ENCODE results near the gene EEFSEC.
A peak's percentile ranks its signal among the peaks of the same experiment; 100 is the strongest.

The EEFSEC gene

DNA sequence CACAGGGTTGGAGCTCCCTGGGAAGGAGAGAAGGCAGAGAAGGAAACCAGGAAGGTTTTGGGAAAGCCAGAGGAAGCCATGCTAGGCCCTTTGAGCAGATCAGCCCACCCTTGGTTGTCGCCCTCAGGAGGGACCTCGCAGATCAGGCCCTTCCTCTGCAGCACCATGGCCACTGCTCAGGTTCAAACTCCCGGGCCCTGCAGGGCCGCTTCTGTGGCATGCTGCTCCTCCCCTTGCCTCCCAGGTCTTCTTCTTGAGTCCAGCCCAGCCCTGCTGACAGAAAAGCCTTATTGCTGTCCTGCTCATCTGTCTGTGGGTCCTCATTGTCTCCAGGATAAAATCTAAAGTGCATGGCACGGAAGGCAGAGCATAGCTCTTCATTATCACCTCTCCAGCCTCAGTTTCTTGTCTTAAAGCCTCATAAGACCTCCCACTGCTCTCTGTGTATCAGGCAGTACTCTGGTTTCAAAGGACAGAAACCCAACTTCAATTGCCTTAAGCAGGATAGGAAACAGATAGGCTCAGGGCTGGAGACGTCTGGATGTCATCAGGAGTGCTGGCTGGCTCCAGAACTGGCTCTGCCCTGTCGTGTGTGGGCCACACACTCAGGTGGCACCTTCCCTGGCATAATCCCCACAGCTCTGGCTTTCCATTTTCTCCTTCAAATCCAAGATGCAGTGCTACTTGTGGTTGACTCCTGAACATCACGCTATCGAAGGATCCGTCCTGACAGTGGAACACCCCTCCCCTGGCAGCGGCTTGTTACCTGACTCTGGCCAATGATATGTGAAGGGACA, 118.5 kb downstream of the EEFSEC start:
- WGBS, 2 donors (ENCODE audit: extremely low coverage in 2 of 2, insufficient read length in 2 of 2, insufficient replicate concordance in 1 of 2): no CpG with 5 or more reads among the region's 11 CpGs
- H3K4ac ChIP-seq (ENCODE audit: low read length): no peak overlapping the region

DNA sequence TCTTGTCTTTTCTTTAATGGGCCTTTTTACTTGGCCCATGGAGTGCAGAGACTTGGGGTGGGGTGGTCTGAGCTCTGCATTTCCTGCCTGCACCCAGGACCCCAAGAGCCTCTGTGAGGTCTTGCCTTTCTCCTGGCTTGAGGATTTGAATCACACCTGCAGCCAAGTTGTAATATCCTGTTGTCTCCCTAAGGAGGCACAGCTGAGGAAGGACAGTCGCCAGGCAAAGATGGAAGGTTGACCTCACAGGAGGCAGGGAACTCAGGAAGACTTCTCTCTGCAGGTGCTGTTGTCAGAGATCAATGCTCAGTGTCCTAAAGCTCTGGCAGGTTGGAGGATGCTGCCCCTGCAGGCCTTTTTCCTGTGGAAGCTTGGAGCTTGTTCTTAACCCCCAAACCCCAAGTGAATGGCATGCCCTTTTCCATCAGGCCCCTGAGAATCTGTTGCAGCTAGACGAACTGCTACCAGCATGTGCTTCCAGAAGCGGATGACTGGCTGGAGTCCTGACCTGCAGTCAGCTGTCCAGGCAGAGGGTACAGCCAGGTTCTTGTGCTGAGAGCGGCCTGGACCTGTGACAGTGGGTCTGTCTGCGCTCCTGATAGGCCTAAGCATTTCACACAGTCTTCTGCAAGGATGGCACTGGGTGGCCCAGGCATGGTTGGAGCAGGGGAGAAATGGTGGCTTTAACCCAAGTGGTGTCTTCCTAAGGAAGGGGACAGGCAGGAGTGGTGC, 120.0 kb downstream of the EEFSEC start:
- no peaks in the 10 kb centered on the region for H3K36me3 ChIP-seq (replicated peaks in 1 of 2; ENCODE audit: control insufficient read depth in 2 of 2, insufficient read depth in 2 of 2, low read length in 2 of 2)
- H3K27me3 ChIP-seq (ENCODE audit: control insufficient read depth in 3 of 3, insufficient read depth in 3 of 3, low read depth in 1 of 3, low read length in 3 of 3): no peaks in the 10 kb centered on the region
- H3K4ac ChIP-seq (ENCODE audit: low read length): no peak overlapping the region
- H2BK120ac ChIP-seq (ENCODE audit: low read depth, low read length): no peak overlapping the region
- no peak overlapping the region for H3K4me2 ChIP-seq (ENCODE audit: insufficient read depth, low read length, poor library complexity, severe bottlenecking)
- no peaks in the 10 kb centered on the region for H3K79me1 ChIP-seq (ENCODE audit: low read depth, low read length)
- H4K8ac ChIP-seq (ENCODE audit: low read depth, low read length): no peak overlapping the region
- no peak for DNase-seq (ENCODE audit: low spot score)
- no peak overlapping the region for H3K9ac ChIP-seq (ENCODE audit: low read depth, low read length, poor library complexity)
- H3K18ac ChIP-seq (ENCODE audit: low read length): no peak overlapping the region
- no peak overlapping the region for H3K23ac ChIP-seq (ENCODE audit: low read depth, low read length, poor library complexity)
- no peak overlapping the region for H4K91ac ChIP-seq (ENCODE audit: low read depth, low read length, poor library complexity)
- no peak overlapping the region for H2BK12ac ChIP-seq (ENCODE audit: low read length)
- H3K14ac ChIP-seq (ENCODE audit: low read length): no peak overlapping the region
- H2AFZ ChIP-seq (ENCODE audit: low read length): no peak overlapping the region
- no peak overlapping the region for H2AK5ac ChIP-seq (ENCODE audit: low read depth, low read length)
- WGBS, 2 donors (ENCODE audit: extremely low coverage in 2 of 2, insufficient read length in 2 of 2, insufficient replicate concordance in 1 of 2): no CpG with 5 or more reads among the region's 5 CpGs
- no peak overlapping the region for H3K27ac ChIP-seq (replicated peaks; ENCODE audit: low read length)
- H3K9me3 ChIP-seq (replicated peaks in 1 of 2; ENCODE audit: control insufficient read depth in 2 of 2, insufficient read depth in 1 of 2, low read depth in 1 of 2, low read length in 2 of 2): no peaks in the 10 kb centered on the region
- H2BK15ac ChIP-seq (ENCODE audit: low read length): no peak overlapping the region
- H3K4me3 ChIP-seq (ENCODE audit: low read length in 2 of 2): no peak overlapping the region
- peaks cover 0 to 5% of the 10 kb centered on the region in 2 donors for H3K4me1 ChIP-seq (ENCODE audit: control insufficient read depth in 2 of 2, insufficient read depth in 1 of 2, low read depth in 1 of 2, low read length in 2 of 2)
- no peak overlapping the region for H2BK5ac ChIP-seq (ENCODE audit: low read length)

More for the DNA sequence above, 118.5 kb downstream of the EEFSEC start:
- Histone ChIP-seq H2BK5ac (ENCODE audit: low read length) (no peak overlapping the region), H2BK120ac (ENCODE audit: low read depth, low read length) (no peak overlapping the region), H4K91ac (ENCODE audit: low read depth, low read length, poor library complexity) (no peak overlapping the region), H3K23ac (ENCODE audit: low read depth, low read length, poor library complexity) (no peak overlapping the region), H3K27me3 (ENCODE audit: control insufficient read depth in 3 of 3, insufficient read depth in 3 of 3, low read depth in 1 of 3, low read length in 3 of 3) (no peaks in the 10 kb centered on the region), H2BK15ac (ENCODE audit: low read length) (no peak overlapping the region), H2BK12ac (ENCODE audit: low read length) (no peak overlapping the region), H2AK5ac (ENCODE audit: low read depth, low read length) (peak overlapping the region; percentile 9), H3K9me3 (replicated peaks in 1 of 2; ENCODE audit: control insufficient read depth in 2 of 2, insufficient read depth in 1 of 2, low read depth in 1 of 2, low read length in 2 of 2) (no peaks in the 10 kb centered on the region), H3K18ac (ENCODE audit: low read length) (peak overlapping the region; percentile 7), H3K36me3 (replicated peaks in 1 of 2; ENCODE audit: control insufficient read depth in 2 of 2, insufficient read depth in 2 of 2, low read length in 2 of 2) (no peaks in the 10 kb centered on the region), H3K4me2 (ENCODE audit: insufficient read depth, low read length, poor library complexity, severe bottlenecking) (no peak overlapping the region), H3K4me3 (ENCODE audit: low read length in 2 of 2) (no peak overlapping the region), H3K14ac (ENCODE audit: low read length) (no peak overlapping the region), H2AFZ (ENCODE audit: low read length) (no peak overlapping the region), H3K4me1 (ENCODE audit: control insufficient read depth in 2 of 2, insufficient read depth in 1 of 2, low read depth in 1 of 2, low read length in 2 of 2) (peaks cover 0 to 3% of the 10 kb centered on the region in 2 donors), H3K9ac (ENCODE audit: low read depth, low read length, poor library complexity) (no peak overlapping the region), H4K8ac (ENCODE audit: low read depth, low read length) (no peak overlapping the region), H3K79me1 (ENCODE audit: low read depth, low read length) (no peaks in the 10 kb centered on the region), H3K27ac (replicated peaks; ENCODE audit: low read length) (no peak overlapping the region)
- no peak for DNase-seq (ENCODE audit: low spot score)

- Histone ChIP-seq H3K27me3 (ENCODE audit: control insufficient read depth in 3 of 3, insufficient read depth in 3 of 3, low read depth in 1 of 3, low read length in 3 of 3) (no peaks in the 10 kb centered on the region), H2BK15ac (ENCODE audit: low read length) (no peak overlapping the region), H2AFZ (ENCODE audit: low read length) (no peak overlapping the region), H3K9me3 (replicated peaks in 1 of 2; ENCODE audit: control insufficient read depth in 2 of 2, insufficient read depth in 1 of 2, low read depth in 1 of 2, low read length in 2 of 2) (no peaks in the 10 kb centered on the region), H3K14ac (ENCODE audit: low read length) (no peak overlapping the region), H3K9ac (ENCODE audit: low read depth, low read length, poor library complexity) (no peak overlapping the region), H3K27ac (replicated peaks; ENCODE audit: low read length) (no peak overlapping the region), H3K4me1 (ENCODE audit: control insufficient read depth in 2 of 2, insufficient read depth in 1 of 2, low read depth in 1 of 2, low read length in 2 of 2) (peaks cover 6 to 11% of the 10 kb centered on the region in 2 donors), H3K36me3 (replicated peaks in 1 of 2; ENCODE audit: control insufficient read depth in 2 of 2, insufficient read depth in 2 of 2, low read length in 2 of 2) (no peaks in the 10 kb centered on the region), H4K91ac (ENCODE audit: low read depth, low read length, poor library complexity) (no peak overlapping the region), H3K4me2 (ENCODE audit: insufficient read depth, low read length, poor library complexity, severe bottlenecking) (no peak overlapping the region), H2BK120ac (ENCODE audit: low read depth, low read length) (no peak overlapping the region), H3K23ac (ENCODE audit: low read depth, low read length, poor library complexity) (no peak overlapping the region), H3K4me3 (ENCODE audit: low read length in 2 of 2) (no peak overlapping the region), H3K79me1 (ENCODE audit: low read depth, low read length) (no peaks in the 10 kb centered on the region), H3K4ac (ENCODE audit: low read length) (no peak overlapping the region), H2AK5ac (ENCODE audit: low read depth, low read length) (no peak overlapping the region), H4K8ac (ENCODE audit: low read depth, low read length) (no peak overlapping the region), H2BK5ac (ENCODE audit: low read length) (no peak overlapping the region), H3K18ac (ENCODE audit: low read length) (no peak overlapping the region), H2BK12ac (ENCODE audit: low read length) (no peak overlapping the region)
- no CpG with 5 or more reads among the region's 11 CpGs for WGBS, 2 donors (ENCODE audit: extremely low coverage in 2 of 2, insufficient read length in 2 of 2, insufficient replicate concordance in 1 of 2)
- DNase-seq (ENCODE audit: low spot score): no peak
Observed at GRCh38 chr3:128273841-128274573, 120.7 kb downstream of the EEFSEC start.

GRCh38 chr3:128274837-128275236, 121.6 kb downstream of the EEFSEC start:
- no peak for DNase-seq (ENCODE audit: low spot score)
- Histone ChIP-seq H2BK12ac (ENCODE audit: low read length) (no peak overlapping the region), H4K91ac (ENCODE audit: low read depth, low read length, poor library complexity) (no peak overlapping the region), H3K18ac (ENCODE audit: low read length) (no peak overlapping the region), H3K27ac (replicated peaks; ENCODE audit: low read length) (no peak overlapping the region), H3K4me1 (ENCODE audit: control insufficient read depth in 2 of 2, insufficient read depth in 1 of 2, low read depth in 1 of 2, low read length in 2 of 2) (peaks cover 14 to 18% of the 10 kb centered on the region in 2 donors), H3K36me3 (replicated peaks in 1 of 2; ENCODE audit: control insufficient read depth in 2 of 2, insufficient read depth in 2 of 2, low read length in 2 of 2) (no peaks in the 10 kb centered on the region), H4K8ac (ENCODE audit: low read depth, low read length) (no peak overlapping the region), H3K4me3 (ENCODE audit: low read length in 2 of 2) (no peak overlapping the region), H2AFZ (ENCODE audit: low read length) (no peak overlapping the region), H3K23ac (ENCODE audit: low read depth, low read length, poor library complexity) (no peak overlapping the region), H3K9me3 (replicated peaks in 1 of 2; ENCODE audit: control insufficient read depth in 2 of 2, insufficient read depth in 1 of 2, low read depth in 1 of 2, low read length in 2 of 2) (no peaks in the 10 kb centered on the region), H2BK5ac (ENCODE audit: low read length) (no peak overlapping the region), H2BK120ac (ENCODE audit: low read depth, low read length) (no peak overlapping the region), H3K4me2 (ENCODE audit: insufficient read depth, low read length, poor library complexity, severe bottlenecking) (no peak overlapping the region), H3K4ac (ENCODE audit: low read length) (no peak overlapping the region), H3K79me1 (ENCODE audit: low read depth, low read length) (no peaks in the 10 kb centered on the region), H3K9ac (ENCODE audit: low read depth, low read length, poor library complexity) (no peak overlapping the region), H3K14ac (ENCODE audit: low read length) (no peak overlapping the region), H3K27me3 (ENCODE audit: control insufficient read depth in 3 of 3, insufficient read depth in 3 of 3, low read depth in 1 of 3, low read length in 3 of 3) (no peaks in the 10 kb centered on the region), H2AK5ac (ENCODE audit: low read depth, low read length) (no peak overlapping the region), H2BK15ac (ENCODE audit: low read length) (no peak overlapping the region)
- WGBS, 2 donors (ENCODE audit: extremely low coverage in 2 of 2, insufficient read length in 2 of 2, insufficient replicate concordance in 1 of 2): no CpG with 5 or more reads among the region's 7 CpGs
